Cardiac fibroblast (primary cell): Measurements from ENCODE around the gene CHCHD10.
A peak's percentile ranks its signal among the peaks of the same experiment; 100 is the strongest.

ENCODE experiments used
- DNase-seq, 2 donors: peaks; one replicate each; pipeline versions ENCODE4 v3.0.0 to v3.0.0-alpha.2; 2010; ENCODE audit warnings: low read depth in 2 of 2
- H3K4me3 ChIP-seq, 2 donors: replicated peaks in 1 of 2; 1 replicate in 1 of 2; 2 replicates in 1 of 2; pipeline ENCODE4 v1.5.1; 2011; ENCODE audit warnings: low read depth in 2 of 2, low read length in 2 of 2, mild to moderate bottlenecking in 2 of 2, moderate library complexity in 1 of 2
- TF ChIP-seq, protein P1 (sequence below): IDR thresholded peaks from one replicate; pipeline ENCODE4 v1.5.1; 2011; ENCODE audit warnings: low read depth, mild to moderate bottlenecking, low read length, inconsistent platforms

CHCHD10 gene

GRCh38 chr22:23772649-23773473 lies 5.1 kb upstream of the CHCHD10 start, which contains the start of gene MMP11:
Gene MMP11, plus strand, starts transcription at chr22:23772849. Its CDS starts 22 bp downstream, at chr22:23772871.
- H3K4me3 ChIP-seq: peak within 1 kb of the TSS; percentile 40 to 41
- TF ChIP-seq, protein P1, sequence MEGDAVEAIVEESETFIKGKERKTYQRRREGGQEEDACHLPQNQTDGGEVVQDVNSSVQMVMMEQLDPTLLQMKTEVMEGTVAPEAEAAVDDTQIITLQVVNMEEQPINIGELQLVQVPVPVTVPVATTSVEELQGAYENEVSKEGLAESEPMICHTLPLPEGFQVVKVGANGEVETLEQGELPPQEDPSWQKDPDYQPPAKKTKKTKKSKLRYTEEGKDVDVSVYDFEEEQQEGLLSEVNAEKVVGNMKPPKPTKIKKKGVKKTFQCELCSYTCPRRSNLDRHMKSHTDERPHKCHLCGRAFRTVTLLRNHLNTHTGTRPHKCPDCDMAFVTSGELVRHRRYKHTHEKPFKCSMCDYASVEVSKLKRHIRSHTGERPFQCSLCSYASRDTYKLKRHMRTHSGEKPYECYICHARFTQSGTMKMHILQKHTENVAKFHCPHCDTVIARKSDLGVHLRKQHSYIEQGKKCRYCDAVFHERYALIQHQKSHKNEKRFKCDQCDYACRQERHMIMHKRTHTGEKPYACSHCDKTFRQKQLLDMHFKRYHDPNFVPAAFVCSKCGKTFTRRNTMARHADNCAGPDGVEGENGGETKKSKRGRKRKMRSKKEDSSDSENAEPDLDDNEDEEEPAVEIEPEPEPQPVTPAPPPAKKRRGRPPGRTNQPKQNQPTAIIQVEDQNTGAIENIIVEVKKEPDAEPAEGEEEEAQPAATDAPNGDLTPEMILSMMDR: no peak
- peak in 1 of 2 donors; percentile 47 for DNase-seq

- peak overlapping the region; percentile 23 to 40 for H3K4me3 ChIP-seq
- TF ChIP-seq, protein P1: no peak
Measured at GRCh38 chr22:23772315-23772648, 4.5 kb upstream of the CHCHD10 start.

DNA sequence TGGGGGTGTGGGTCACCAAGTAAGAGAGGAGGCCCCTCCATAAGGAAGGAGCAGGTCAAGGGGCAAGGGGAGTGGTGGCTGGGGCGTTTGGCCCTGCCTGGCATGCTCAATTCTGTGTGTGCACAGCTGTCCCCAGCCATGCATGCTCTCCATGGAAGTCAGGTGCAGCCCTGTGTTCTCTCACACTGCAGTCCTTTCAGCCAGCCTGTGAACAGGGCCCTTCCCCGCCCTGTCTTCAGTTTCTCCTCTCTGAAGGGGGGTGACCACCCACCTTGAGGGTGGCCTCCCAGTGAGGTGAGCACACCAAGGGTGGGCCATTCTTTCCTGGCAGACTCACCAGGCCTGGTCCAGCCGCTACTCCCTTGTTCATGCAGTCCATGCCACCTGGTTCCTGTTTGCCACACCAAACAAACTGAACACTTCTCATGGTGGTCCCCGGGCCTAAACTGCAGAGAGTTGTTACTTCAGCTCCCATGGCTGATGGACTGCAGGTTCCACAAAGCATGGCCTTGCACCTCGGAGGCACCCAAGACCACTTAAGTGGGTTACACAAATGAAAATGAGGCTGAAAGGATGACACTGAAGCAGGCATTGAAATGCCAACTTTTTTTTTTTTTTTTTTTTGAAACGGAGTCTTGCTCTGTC lies 1.7 kb upstream of the CHCHD10 start:
- no peak overlapping the region for H3K4me3 ChIP-seq
- no peak for DNase-seq
- TF ChIP-seq, protein P1: no peak

More at GRCh38 chr22:23772315-23772648, 4.5 kb upstream of the CHCHD10 start:
- DNase-seq: no peak

GRCh38 chr22:23767303-23767672 lies 484 bp downstream of the CHCHD10 start:
- peak overlapping the region; percentile 59 to 65 for H3K4me3 ChIP-seq
- no peak for DNase-seq
- TF ChIP-seq, protein P1: no peak

DNA sequence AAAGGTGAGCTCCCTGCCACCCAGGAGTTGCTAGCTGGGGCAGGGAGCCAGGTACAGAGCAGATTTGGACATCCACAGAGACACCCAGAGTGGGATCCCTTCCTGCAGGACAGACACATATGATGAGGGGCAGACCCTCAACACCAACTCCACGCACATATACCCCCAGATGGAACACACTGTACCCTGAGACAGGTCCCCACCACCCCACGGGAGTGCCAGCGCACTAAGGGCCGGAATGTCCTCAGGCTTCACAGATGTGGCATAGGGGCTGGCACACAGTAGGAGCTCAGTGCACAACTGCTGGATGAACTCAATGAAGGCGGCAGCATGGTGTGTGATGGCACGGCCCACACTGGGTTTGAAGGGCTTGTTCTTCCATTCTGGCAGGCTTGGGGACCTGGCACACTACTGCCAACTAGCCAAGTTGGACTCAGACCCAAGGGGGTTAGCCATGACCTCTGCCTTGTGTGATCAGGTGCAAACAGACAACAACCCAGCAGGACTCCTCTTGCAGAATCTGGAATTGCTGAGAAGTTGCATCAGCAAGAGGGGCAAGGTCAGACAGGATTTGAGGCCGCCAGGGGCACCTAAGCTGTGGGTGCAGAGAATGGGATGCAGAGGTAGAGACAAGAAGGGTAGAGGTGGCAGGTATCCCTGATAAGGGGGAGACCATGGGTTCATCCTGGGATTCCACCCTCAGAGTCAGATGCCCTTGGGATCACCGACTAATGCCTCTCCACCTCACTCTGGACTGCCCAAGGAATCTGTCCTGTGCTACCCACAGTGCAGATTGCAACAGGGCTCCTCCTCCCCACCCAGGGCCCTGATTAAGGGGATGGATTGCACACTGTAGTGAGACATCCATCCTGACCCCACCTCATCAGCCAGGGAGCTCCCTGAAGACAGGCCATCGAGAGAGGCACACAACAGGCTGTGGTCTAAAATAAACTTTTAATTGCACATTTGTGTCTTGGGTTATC lies 2.6 kb downstream of the CHCHD10 start:
- TF ChIP-seq, protein P1: no peak
- DNase-seq: no peak
- no peak overlapping the region for H3K4me3 ChIP-seq

DNA sequence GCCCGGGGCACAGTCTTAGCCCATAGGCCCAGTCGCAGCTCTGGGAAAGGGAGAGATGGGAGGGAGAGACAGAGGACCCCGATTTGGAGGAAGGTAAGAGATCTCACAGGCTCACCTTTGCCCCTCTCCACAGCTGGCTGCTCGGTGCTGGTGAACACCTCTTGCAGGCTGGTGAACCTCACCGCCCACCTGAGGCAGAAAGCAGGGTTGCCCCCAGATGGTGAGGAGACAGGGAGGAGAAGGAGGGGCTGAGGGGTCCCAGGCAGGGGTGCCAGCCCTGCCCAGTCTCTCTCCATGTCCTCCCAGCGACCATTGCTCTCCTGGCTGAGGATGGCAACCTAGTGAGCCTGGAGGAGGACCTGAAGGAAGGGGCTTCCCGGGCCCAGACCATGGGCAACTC lies 3.8 kb downstream of the CHCHD10 start:
- no peak for DNase-seq
- TF ChIP-seq, protein P1: no peak
- H3K4me3 ChIP-seq: no peak overlapping the region
